ENCODE measurements around the gene PZP. TPM values are rescaled to one million over a fixed set of nuclear protein-coding genes. Genes with fewer than 3 reads are reported as not detected.

Gene PZP
- total and polyA plus RNA-seq, 8 donors = 0.03 to 0.38 (median 0.05) TPM; not detected in 5

DNA sequence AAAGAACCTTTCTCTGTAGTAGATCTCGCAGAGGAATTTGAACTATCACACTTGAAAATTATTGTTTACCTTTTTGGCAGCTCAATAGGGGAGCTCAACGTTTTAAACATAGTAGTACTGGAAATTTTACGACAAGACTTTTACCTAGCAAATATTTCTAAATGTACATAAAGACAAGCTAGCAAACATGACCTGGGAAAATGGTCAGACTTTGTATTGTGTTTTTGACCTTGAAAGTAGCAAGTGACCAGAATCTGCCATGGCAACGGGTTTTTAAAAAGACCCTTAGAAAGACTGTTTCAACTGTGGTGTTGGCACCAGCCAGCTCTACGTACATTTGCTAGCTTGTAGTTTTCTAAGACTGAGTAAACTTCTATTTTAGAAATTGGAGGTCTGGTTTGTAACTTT is 72.3 kb downstream of the PZP start:
- Histone ChIP-seq H3K9me3 (no peaks in the 10 kb centered on the region), H3K27ac (no peak overlapping the region), H3K4me3 (no peak overlapping the region), H3K4me1 (peaks cover 0 to 14% (median 13%) of the 10 kb centered on the region in 3 donors), H3K27me3 (no peaks in the 10 kb centered on the region), H3K36me3 (no peaks in the 10 kb centered on the region)
- DNase-seq = no peak
- TF ChIP-seq, protein P1, sequence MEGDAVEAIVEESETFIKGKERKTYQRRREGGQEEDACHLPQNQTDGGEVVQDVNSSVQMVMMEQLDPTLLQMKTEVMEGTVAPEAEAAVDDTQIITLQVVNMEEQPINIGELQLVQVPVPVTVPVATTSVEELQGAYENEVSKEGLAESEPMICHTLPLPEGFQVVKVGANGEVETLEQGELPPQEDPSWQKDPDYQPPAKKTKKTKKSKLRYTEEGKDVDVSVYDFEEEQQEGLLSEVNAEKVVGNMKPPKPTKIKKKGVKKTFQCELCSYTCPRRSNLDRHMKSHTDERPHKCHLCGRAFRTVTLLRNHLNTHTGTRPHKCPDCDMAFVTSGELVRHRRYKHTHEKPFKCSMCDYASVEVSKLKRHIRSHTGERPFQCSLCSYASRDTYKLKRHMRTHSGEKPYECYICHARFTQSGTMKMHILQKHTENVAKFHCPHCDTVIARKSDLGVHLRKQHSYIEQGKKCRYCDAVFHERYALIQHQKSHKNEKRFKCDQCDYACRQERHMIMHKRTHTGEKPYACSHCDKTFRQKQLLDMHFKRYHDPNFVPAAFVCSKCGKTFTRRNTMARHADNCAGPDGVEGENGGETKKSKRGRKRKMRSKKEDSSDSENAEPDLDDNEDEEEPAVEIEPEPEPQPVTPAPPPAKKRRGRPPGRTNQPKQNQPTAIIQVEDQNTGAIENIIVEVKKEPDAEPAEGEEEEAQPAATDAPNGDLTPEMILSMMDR (IDR thresholded peaks at IDR 0.05) = no peak
- WGBS, 2 donors = 23 to 26% methylated on average over 5 of the region's 5 CpGs
- no peak for FAIRE-seq
- ATAC-seq = peak in 2 of 4 donors; percentile 43 to 57
- intact Hi-C loops (cut with DNase I) = no loop called here

- Histone ChIP-seq H3K36me3 (no peaks in the 10 kb centered on the region), H3K9me3 (no peaks in the 10 kb centered on the region), H3K4me3 (no peak overlapping the region), H3K27ac (no peak overlapping the region), H3K27me3 (no peaks in the 10 kb centered on the region), H3K4me1 (peaks cover 0 to 14% (median 13%) of the 10 kb centered on the region in 3 donors)
- 88 to 90% methylated on average over 16 of the region's 16 CpGs for WGBS, 2 donors
- ATAC-seq (peak in 3 of 4 donors; percentile 41 to 65 (median 49)), DNase-seq (peak in 1 of 6 donors; percentile 37), FAIRE-seq (no peak)
- intact Hi-C loops (cut with DNase I) = no loop called here
- TF ChIP-seq, protein P1 (IDR thresholded peaks at IDR 0.05) = no peak
Observed at GRCh38 chr12:9134981-9135628, 73.1 kb downstream of the PZP start.

GRCh38 chr12:9133216-9133916 is 74.8 kb downstream of the PZP start:
- FAIRE-seq (no peak), DNase-seq (no peak), ATAC-seq (no peak)
- H3K36me3 ChIP-seq = no peaks in the 10 kb centered on the region
- H3K27ac ChIP-seq = no peak overlapping the region
- H3K4me1 ChIP-seq = peaks cover 0 to 14% (median 13%) of the 10 kb centered on the region in 3 donors
- TF ChIP-seq, protein P1 (IDR thresholded peaks at IDR 0.05) = no peak
- no peaks in the 10 kb centered on the region for H3K9me3 ChIP-seq
- H3K4me3 ChIP-seq = no peak overlapping the region
- 87 to 88% methylated on average over 1 of the region's 1 CpG for WGBS, 2 donors
- intact Hi-C loops (cut with DNase I) = no loop called here
- no peaks in the 10 kb centered on the region for H3K27me3 ChIP-seq

GRCh38 chr12:9132008-9132535 is 76.1 kb downstream of the PZP start:
- Histone ChIP-seq H3K4me1 (peaks cover 0 to 14% (median 13%) of the 10 kb centered on the region in 3 donors), H3K9me3 (no peaks in the 10 kb centered on the region), H3K36me3 (no peaks in the 10 kb centered on the region), H3K27me3 (no peaks in the 10 kb centered on the region), H3K27ac (no peak overlapping the region), H3K4me3 (no peak overlapping the region)
- DNase-seq = no peak
- TF ChIP-seq, protein P1 (IDR thresholded peaks at IDR 0.05) = no peak
- peak; percentile 65 to 82 (median 74) for ATAC-seq
- intact Hi-C loops (cut with DNase I) = no loop called here
- 6 to 18% methylated on average over 1 of the region's 1 CpG for WGBS, 2 donors
- no peak for FAIRE-seq

Data from pancreas (tissue), 10 donors.